Middle frontal gyrus (tissue), 1 donor: ENCODE results near the gene COL6A3.

ENCODE experiments used
- DNase-seq: peaks from one replicate; pipeline ENCODE4 v3.0.0-alpha.2; 2015; ENCODE audit warnings: low spot score; ENCODE audit errors: extremely low spot score

The COL6A3 gene

DNA sequence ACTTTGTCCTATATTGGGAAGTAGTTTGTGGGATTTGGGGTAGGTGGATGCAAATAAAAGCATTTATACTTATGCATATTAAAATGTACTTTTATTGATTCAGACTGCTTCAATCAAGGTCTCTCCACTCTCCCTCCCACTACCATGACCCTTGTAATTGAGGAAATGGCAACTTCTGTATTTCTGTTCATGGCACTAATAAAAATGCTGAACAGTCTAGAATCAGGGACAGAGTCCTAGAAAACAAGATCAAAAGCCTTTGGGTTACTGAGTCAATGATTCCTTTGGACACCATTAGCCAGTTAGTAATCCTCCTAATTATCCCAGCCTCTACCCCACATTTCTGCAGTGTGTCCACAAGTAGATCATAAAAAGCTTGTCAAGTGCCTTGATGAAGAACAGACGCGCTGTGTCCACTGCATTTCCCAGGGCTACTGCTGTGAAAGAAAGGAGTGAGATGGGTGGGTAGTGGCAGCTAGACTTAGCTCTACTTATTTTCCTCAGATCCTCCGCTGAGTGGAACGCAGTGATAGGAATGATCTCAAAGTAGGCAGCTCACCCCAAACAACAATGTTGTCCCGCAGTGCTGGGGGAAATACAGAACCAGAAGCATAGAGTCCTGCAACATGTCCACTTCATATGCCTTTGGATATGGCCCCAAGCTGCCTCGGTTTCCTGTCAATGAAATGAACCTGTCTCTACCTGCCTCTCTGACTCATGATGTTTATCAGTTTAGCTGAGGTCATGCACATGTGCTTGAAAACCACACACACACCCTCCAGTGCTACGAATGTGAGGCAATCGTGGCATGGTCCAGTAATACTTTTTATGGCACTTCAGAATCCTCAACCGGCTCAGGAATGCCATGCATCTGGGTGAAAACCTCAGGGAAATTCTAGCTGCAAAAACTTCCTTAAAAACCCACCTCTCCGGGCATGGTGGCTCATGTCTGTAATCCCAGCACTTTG is 115.5 kb downstream of the COL6A3 start:
- DNase-seq, result no peak

GRCh38 chr2:237297421-237298150 is 116.4 kb downstream of the COL6A3 start:
- no peak for DNase-seq

DNA sequence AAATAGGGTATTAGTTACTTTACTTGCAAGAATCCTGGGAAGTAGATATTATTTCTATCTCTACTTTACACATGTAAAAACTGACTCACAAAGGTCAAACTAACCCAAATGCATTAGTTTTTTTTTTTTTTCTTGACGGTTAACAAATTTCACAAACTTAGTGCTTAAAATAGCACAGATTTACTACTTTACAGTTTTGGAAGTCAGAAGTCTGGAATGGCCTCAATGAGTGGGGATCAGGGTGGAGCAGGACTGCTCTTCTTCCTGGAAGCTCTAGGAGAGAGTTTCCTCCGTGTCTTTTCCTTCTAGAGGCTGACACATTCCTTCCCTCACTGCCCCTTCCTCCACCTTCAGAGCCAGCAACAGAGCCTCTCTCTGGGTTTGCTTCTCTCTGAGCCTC is 117.2 kb downstream of the COL6A3 start:
- DNase-seq, result no peak

DNA sequence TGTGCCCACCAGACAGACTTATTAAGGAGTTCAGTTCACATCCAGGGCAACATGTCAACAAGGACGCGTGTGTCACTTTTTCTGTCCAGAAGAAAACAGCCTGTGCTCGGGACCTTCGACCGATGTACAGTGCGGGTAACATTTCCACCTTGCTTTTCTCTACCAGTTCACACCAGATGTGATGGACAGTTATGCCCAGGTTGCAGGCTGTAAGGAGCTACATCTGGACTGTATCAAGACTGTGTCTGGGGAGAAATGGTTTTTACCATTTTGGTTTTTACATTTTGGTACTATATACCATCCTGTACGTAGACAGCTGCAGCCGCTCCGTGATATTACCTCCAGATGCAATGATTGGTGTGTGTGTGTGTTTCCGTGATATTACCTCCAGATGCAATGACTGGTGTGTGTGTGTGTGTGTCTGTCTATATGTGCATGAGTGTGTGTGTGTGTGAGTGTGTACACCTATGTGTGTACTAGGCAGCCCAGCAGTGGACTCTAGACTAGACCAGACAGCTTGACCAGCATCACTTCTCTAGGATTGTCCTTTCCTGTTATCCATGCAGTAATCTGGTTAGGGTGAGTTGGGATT is 118.0 kb downstream of the COL6A3 start:
- DNase-seq, result no peak

GRCh38 chr2:237294460-237294859 is 119.5 kb downstream of the COL6A3 start:
- DNase-seq, result no peak

GRCh38 chr2:237293978-237294377 is 120.0 kb downstream of the COL6A3 start:
- no peak for DNase-seq

DNA sequence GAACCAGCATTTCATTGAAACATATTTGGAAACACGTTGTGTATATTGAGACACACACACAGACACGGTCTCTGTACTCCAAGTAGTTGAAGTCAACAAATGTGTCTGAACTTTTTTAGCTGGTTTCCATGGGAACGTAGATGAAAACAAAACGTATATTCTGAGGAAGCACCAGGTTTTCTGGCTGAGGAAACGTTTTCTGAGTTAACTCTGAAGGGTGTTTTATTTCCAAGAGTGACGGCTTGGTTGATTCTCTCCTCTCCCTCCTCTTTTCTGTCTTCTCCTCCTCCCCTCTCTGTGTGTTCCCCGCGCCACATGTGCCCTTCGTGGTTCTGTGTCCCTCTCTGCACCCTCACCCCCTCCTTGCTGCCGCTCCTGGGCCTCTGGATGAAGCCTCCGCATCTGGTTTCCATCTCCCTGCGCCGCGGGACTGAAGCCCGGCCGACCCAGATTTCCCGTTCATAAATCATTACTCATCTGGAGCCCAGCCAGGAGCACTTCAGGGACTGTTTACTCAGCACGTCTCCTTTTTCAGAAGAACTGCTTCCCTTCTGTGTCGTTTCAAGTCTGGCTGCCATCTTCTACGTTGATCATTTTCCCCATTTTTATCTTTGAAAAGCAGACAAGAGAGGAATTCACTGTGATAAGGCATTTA is 122.7 kb downstream of the COL6A3 start:
- no peak for DNase-seq

GRCh38 chr2:237290261-237290660 is 123.7 kb downstream of the COL6A3 start:
- no peak for DNase-seq

DNA sequence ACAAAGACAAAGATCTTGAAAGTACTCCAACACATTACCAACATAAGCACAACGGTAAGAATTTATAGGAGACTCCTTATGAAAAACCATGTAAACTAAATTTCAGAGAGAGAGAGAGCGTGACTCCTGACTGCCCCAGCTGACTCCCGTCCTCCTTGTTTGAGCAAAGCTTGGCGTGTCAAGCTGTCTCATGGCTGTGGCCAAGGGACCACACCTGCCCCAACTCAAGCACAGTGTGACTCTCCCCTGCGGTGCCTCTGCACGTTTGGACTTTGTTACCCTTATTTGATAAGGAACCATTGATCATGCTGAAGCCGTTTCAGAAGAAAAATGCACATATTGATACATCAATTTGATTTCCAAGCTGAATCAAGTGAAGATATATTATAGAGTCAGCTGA is 124.8 kb downstream of the COL6A3 start:
- no peak for DNase-seq

GRCh38 chr2:237287872-237288271 is 126.1 kb downstream of the COL6A3 start:
- DNase-seq, result no peak

DNA sequence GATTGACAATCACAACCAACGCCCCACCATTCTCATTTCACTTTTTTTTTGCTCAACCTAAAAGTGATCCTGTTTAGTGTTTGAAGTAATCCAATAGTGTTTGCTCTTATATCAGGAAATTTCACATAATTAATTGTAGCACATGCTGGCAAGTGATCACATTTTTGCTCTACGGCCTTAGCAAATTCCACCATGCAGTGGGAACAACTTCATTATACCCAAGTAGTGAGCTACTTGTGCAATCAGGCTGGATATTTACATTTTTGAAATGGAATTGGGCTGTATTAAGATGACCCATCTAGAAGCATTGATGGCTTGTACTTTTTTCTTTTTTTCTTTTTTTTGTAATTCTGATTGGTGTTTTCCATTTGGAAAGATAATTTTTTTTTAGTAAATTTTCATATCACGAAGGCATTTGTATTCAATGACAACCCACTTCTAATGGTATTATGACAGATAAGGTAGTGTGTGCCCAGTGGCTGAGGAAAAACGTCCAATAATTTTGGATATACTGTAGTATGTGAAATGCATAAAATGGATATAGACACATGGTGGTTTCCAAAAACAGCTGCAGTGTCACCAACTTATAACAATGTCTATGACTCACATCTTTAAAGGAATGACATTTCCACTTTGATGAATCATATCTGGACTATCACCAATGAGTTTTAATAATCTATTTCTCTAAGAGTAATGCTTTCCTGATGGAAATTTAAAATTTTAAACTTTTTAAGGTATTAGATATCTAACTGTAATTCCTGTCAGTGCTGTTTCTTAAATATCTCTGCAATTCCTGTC is 130.6 kb downstream of the COL6A3 start:
- DNase-seq, result no peak

GRCh38 chr2:237282568-237283128 is 131.3 kb downstream of the COL6A3 start:
- DNase-seq, result no peak

GRCh38 chr2:237281836-237282306 is 132.1 kb downstream of the COL6A3 start:
- DNase-seq, result no peak

GRCh38 chr2:237280939-237281338 is 133.0 kb downstream of the COL6A3 start:
- no peak for DNase-seq

DNA sequence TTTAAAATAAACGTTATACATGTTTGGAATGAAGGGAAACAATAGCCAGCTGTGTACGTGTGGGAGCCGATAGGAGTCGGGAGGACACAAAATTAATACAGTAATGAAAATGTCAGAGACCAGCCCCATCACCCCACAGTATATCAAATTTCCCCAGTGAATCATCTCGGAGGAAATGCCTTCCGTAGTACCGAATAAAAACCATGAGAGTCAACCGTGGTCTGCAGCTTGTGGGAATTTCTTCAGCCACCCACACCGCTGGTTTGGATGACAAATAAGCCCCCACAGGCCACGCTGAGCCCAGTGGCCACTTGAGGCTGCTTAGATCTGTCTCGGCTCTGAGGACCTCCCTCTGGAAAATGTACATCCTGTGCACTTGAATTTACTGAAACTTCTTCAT is 133.7 kb downstream of the COL6A3 start:
- no peak for DNase-seq

DNA sequence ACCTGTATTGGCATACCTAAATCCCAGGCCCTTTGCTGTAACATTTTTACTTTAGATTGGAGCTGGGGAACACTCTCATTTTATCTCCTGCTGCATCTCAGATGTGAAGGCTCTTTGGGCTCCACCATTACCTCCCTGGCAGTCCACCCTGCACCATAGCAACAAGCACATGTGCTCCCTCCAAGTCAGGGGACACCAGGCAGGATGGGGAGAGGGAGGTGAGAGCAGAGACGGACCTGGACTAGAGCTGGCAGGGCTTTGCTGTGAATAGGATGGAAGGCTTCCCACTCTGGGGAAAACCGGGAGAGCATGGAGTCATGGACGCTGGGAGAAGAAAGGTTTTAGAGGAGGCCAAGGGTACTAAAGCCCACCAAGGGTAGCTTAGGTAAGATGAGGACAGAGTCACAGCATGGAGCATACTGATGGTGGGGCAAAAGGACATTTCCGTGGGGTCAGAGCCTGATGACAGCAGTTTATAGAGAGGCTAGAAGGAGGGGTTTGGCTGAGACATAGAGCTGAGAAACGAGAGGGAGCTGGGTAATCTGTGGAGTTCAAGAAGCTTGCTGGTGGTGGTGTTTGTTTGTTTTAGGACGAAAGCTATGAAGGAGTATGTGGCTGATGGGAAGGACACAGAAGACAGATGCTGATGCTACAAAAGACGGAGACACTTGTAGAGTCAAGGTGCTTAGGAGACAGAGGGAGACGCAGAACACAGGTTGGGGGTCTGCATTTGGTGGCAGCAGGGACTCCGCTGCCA is 134.8 kb downstream of the COL6A3 start:
- DNase-seq, result no peak

GRCh38 chr2:237278568-237278967 is 135.4 kb downstream of the COL6A3 start:
- DNase-seq, result no peak

DNA sequence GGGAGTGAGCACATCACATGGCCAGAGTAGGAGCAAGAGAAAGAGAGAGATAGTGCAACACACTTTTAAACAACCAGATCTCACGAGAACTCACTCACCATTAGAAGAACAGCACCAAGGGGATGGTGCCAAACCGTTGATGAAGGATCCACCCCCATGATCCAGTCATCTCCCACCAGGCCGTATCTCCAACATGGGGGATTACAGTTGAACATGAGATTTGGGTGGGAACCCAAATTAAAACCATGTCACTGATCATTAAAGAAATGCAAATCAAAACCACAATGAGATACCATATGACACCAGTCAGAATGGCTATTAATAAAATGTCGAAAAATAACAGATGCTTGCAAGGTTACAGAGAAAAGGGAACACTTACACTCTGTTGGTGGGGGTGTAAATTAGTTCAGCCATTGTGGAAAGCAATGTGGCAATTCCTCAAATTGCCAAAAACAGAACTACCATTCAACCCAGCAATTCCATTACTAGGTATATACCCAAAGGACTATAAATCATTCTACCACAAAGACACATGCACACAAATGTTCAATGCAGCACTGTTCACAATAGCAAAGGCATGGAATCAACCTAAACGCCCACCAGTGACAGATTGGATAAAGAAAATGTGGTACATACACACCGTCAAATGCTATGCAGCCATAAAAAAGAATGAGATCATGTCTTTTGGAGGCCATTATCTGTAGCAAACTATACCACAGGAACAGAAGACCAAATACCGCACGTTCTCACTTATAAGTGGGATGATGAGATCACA is 137.1 kb downstream of the COL6A3 start:
- DNase-seq, result no peak
